Suppressor macrophage treated with lipopolysaccharide for 1 hour (primary cell): ENCODE results near the gene CCDC190.
A peak's percentile ranks its signal among the peaks of the same experiment; 100 is the strongest.
"Not testable (repeated sequence)": the region's sequence is repeated elsewhere in the genome, so short reads cannot be mapped to it uniquely, and the experiment has no call there.

Experiments used
- DNase-seq, 3 donors: peaks; one replicate each; pipeline ENCODE4 v3.0.0-alpha.2; 2020 to 2022

Gene CCDC190

DNA sequence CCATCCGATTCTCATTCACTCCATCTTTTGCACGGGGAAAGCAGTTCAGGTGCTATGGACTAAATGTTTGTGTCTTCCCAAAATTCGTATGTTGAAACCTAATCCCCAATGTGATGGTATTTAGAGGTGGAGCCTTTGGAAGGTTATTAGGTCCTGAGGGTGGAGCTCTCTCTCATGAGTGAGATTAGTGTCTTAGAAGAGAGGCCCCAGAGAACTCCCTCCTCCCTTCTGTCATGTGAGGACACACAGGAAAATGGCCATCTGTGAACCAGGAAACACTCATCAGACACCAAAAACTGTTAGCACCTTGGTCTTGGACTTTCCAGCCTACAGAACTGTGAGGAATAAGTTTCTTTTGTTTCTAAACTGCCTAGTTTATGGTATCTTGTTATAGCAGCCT is 15.8 kb upstream of the CCDC190 start:
- no peak for DNase-seq

DNA sequence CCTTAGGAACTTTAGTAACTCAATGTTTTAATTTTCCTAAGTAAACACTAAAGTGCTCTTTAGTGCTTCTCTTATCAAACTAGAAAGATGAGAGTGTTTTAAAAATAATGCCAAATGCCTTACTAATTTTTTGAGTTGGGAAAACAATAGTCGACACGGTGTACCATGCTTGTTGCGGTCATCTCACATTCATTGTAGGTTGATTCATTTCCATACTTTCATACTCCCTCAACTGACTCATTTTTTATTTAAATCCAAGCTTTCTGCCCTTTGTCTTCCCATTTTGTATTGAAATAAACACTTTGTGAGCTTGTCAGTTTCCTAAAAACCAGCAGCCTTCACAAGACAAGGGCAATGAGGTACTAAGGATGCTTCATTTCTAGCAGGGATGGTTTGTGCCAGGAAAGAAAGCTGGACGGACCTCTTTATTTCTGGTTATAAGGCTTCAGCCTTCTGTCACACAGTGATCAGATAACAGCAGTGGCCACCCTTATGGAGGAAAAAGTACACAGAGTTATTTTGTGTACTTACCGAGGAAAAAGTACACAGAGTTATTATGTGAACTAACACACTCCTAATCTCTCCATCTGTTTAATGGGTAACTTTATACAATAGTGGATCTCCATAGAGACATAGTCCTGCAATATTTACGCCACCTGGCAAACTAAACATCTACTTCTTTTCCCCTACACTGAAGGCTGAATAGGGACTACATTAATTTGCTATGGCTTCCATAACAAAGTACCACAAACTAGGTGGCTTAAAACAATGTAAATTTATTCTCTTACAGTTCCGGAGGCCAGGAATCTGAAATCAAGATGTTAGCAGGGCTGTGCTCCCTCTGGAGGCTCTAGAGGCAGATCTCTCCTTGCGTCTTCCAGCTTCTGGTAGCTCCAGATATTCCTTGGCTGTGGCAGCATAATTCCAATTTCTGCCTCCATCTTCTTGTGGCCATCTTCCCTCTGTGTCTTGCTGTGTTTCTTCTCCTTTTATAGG is 13.0 kb upstream of the CCDC190 start:
- DNase-seq, result no peak

DNA sequence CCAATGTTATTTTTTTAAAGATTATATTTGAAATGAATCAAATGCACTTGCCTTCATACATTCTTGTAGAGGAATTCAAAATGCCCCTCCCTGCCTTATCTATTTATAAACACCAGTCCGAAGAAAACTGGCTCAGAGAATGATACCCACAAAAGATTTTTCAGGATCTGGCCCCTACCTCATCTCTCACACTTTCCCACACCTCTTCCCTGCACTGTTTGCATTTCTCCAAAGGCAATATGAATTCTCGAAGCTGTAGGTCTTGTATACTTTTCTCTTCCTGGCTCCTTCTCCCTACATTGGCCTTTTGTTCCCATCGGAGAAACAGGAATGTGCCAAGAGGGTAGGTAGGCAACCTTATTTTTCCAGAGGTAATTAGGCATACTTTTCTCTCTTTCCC is 12.0 kb upstream of the CCDC190 start:
- no peak for DNase-seq

DNA sequence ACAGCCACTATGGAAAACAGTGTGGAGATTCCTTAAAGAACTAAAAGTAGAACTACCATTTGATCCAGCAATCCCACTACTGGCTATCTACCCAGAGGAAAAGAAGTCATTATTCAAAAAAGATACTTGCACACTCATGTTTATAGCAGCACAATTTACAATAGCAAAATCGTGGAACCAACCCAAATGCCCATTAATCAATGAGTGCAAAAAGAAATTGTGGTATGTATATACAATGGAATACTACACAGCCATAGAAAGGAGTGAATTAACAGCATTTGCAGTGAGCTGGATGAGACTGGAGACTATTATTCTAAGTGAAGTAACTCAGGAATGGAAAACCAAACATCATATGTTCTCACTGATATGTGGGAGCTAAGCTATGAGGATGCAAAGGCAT is 10.4 kb upstream of the CCDC190 start:
- not testable (repeated sequence) for DNase-seq

DNA sequence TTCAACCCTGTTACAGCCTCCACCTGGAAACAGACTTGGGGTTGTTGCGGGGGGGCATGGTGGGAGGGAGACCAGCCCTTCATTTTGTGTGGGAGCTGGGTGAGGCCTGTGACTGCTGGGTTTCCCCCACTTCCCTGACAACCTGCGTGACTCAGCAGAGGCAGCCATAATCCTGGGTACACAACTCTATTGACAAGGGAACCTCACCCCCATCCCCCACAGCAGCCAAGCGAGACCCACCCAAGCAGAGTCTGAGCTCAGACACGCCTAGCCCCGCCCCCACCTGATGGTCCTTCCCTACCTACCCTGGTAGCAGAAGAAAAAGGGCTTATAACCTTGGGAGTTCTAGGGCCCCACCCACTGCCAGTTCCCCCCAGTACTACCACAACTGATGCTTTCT is 8.0 kb upstream of the CCDC190 start:
- DNase-seq, result no peak

DNA sequence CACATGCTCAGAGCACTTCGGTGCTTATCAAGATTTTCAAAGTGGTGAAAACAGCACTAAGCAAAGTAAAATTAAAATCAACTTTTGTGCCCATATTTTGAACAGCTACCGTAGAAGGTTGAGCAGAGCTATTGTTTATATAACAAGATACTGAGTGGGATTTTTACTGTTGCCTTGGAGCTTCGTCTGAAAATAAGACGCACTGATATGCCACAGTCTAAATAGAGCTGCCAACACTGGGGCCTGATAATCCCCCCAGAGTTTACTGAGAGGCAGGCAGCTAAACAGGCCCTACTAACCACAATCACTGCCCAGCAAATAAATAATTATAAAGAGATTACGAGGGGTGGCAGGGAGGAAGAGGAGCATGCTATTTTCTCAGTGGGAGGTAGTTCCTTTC is 650 bp upstream of the CCDC190 start:
- no peak for DNase-seq

DNA sequence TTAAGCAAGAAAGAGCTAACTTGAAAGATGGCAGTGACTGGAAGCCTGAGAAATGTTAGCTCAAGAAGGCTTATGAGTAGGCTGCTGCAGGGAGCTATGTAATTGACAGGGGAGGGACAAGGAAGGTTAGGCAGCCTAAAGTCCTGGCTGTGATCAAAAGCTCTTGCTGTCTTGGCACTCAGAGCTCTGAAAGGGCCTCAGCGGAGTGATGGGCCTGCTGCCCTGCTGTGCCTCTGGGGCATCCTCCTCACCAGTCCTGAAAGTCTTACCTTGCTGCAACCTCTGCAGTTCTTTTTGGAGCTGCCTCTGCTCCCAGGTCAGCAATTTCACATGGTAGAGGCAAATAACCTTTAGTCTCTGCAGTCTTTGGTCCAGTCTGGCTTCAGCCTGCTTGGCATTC is 1.8 kb downstream of the CCDC190 start:
- no peak for DNase-seq

DNA sequence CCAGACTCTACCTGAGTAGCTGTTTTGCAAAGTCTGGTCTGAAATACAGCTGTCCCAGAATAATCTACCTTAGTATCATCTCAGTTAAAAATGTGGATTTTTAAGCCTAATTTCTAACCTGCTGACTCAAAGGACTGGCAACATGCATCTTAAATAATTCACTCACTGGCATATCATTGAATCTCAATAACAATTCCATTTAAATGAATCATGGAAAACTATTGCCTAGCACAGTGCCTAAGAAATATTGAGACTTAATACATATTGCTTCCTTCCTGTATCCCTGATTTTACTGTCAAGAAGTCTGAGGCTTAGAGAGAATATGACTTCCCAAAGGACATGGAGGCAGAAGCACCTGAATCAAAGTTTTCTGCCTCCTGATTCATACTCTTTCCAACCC is 3.1 kb downstream of the CCDC190 start:
- no peak for DNase-seq

DNA sequence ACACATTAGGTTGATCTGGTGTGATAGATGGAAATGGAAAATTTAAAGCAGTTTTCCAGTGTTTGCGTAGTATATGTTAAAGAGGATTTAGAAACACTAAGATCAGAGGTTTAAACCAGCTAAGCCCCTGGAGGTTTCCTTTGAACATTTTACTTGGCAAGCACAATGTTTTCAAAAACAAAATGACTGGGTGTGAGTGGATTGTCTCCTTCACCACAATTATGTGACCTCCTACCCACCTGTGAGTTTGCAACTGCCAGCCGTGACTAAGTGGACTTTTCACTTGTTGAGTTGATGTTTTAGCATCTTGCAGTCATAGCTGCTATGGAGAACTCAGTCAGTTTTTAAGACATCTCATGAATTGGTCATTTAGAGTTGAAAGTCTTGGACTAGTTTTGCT is 4.7 kb downstream of the CCDC190 start:
- DNase-seq, result no peak

DNA sequence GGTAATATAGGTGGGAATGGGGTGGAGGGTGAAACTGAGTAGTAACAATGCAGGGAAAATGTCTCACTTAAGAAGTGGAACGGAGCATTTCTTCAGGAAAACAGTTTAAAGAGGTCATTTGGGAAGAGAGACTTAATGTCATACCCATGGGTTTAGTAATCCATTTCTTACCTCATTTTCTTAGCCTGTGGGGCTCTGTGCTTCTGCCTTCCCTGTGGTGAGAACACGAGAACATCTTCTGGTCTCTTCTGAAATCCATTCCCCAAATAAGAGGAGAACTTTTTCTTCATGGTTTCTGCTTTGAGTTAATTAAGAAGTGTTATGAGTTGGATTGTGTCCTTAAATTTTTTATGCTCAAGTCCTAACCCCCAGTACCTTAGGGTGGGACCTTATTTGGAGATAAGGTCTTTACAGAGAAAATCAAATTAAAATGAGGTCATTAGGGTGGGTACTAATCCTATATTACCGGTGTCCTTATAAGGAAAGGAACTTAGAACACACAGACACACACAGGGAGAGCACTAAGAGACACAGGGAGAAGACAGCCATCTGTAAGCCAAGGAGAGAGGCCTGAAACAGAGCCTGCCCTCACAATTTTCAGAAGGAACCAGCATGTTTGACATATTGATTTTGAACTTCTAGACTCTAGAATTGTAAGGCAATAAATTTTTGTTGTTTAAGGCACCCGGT is 5.4 kb downstream of the CCDC190 start:
- no peak for DNase-seq

DNA sequence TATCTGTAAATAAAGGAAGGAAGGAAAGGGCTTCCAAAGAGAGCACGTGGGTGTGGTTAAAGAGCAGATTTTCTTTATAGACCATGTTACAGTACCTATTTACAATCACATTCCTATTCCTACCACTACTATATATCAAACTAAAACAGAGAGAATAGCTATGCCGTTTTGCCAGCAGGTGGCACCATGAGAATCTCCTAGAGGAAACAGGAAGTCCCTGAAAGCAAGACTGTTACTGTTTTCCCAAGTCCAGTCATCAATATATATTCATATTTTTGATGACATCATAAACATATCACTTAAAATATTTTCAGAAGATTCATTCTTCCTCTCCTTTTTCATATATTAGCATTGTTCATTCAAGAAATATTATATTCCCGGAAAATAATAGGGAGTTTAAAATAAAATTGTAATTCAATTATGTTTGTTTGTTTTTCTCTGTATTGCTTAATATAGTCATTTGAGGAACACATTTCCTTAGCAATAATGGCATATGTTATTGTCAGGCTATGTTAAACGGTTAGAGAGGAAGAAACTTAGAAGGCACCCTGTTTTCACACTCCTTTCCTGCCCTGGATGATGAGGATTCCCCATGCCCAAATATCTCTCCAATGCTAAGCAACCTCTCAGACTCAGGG is 6.6 kb downstream of the CCDC190 start:
- DNase-seq, result peak; percentile 79 to 86 (median 86)

DNA sequence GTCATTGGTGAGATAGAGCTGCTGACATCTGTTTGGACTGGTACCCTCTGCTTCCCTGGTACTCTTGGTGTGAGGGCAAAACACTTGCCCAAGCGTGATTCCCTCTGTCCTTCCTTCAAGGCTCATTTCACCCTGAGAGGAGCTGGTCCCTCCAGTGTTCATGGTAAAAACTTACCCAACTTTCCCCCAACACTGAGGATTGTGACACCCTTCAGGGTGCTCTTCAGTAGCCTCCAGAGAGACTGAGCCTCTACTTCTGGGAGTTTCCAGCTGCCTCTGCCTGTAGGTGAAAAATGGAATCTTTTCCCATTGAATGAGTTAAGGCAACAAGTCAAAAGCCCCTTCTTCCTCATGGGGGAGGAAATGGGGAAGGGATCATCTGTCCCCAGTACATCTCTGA is 9.6 kb downstream of the CCDC190 start:
- no peak for DNase-seq

DNA sequence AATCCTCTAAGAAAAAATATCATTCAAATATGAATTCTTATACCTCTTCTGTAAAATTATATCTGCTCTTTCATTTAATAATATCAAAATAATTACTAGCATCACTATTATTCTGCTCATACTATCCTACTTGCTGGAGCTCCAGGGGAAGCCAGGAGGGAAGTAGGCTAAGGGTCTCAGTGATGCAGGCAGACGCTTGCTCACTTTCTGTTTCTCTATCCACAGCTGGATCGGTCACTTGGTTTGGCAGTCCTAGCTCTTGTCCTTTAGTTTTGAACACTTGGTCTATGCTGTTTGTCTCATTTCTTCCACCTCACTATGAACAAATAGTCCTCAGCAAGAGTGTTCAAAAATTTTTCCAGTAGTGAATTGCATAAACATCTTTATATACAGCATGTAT is 11.3 kb downstream of the CCDC190 start:
- peak in 1 of 3 donors; percentile 3 for DNase-seq

DNA sequence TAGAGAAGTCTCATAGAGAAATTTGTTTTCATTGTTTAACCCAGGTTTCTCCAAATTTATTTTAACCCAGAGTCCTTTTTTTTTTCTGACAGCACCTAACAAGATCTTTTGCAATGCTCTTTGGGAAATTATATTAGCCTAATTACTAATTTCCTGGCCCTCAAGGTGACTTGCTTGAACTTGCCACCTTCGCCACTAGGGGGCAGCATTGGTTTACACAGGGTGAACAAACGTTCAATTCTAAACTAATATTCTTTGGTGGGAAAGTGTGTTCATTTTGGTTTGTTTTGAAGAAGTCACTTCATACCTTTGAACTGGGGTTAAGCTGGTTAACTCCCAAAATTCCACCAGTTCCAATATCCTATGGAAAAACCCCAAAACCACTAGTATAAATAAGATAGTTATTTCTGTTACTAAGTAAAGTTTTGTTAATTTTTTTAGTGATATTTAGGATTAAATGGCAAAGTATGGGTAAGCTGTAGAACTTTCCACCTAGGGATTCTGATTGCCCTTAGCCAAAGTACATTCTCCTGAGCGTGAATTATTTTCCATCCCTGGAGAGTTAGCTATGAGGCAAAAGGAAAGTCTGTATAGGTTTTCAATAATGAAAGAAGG is 13.0 kb downstream of the CCDC190 start:
- peak; percentile 77 to 90 (median 82) for DNase-seq

DNA sequence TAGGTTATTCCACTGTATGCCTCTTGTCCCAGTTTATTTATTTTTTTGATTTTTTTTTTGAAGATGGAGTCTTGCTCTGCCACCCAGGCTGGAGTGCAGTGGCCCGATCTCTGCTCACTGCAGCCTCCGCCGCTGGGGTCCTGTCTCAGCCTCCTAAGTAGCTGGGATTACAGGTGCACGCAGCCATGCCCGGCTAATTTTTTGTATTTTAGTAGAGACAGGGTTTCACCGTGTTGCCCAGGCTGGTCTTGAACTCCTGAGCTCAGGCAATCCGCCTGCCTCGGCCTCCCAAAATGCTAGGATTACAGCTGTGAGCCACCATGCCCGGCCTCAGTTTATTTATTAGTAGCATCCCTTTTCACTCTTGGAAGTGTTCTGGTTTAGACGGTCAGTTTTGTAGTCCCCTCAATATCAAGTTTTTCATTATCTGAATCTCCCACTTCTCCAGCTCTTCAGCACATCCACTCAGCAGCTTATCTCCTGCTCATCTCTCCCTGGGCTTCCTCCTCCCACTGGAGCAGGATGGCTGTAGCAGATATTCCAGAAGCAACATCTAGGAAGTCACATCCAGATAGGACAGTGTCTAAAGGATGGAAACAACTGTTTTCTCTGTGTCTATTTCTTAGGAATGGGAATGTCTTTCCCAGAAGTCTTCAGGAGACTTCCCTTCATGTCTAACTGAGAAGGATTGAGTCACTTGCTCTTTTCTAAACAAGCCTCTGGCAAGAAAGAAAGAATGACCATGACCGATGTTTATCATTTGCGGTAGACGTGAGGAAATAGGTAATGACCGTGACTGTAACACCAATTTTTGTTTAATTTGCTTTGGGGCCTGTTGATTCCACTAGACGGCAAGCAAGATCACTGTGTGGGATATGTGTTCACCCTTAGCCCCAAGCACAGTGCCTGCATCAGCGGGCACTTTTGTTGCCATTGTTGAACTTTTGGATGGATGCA is 14.4 kb downstream of the CCDC190 start:
- DNase-seq, result no peak

DNA sequence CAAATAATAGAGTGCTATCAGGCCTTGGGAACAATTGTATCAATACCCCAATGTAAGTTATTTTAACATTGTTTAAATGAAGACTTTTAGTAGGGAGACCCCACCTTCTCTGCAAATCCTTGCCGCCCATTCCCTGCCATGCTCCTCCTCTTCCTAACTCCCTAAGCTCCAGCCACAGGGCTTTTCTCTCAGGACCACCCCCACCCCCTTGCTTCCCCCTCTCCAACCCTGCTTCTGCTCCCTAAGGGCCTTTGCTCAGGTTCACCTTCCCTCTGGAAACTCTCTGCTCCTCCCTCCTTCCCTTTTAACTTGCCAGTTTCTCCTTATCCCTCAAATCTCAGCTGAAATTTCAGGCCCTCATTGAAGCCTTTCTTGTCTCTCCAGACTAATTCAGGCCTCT is 16.8 kb downstream of the CCDC190 start:
- DNase-seq, result no peak

DNA sequence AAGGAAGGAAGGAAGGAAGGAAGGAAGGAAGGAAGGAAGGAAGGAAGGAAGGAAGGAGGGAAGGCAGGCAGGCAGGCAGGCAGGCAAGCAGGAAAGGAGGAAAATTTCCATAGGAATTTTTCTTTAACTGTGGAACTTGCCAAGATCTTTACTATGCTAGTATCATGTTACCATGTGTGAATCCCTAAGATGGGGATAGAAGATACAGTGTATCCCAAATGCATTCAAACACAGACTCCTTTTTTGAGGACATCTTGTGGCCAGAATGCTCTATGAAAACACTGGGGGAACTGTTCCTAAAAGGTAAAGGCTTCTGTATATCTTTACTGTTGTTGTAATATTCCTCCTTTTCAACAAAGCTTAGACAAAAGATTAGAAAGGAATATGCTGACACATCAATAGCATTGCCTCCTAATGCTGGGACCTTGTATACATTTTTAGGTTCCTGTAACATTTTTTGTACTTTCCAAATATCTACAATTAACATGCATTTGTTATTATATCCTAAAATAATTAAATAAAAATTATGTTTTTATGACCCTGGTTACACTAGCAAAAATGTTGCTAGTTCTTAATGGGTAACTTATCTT is 20.6 kb downstream of the CCDC190 start:
- DNase-seq, result no peak

DNA sequence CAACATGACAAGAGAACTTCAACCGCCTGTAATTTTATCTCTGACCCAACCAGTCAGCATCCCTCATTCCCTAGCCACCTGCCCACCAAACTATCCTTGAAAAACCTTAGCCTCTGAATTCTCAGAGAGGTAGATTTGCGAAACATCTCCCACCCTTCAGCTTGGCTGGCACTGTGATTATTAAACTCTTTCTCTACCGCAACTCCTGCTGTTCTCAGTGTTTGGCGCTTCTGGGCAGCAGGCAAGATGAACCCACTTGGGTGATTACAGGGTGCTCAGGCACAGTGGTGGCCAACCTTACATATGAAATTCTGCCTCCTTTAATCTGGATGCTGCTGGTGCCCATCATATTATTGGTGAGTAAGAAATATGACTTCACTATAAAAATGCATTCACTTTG is 22.1 kb downstream of the CCDC190 start:
- DNase-seq, result no peak

DNA sequence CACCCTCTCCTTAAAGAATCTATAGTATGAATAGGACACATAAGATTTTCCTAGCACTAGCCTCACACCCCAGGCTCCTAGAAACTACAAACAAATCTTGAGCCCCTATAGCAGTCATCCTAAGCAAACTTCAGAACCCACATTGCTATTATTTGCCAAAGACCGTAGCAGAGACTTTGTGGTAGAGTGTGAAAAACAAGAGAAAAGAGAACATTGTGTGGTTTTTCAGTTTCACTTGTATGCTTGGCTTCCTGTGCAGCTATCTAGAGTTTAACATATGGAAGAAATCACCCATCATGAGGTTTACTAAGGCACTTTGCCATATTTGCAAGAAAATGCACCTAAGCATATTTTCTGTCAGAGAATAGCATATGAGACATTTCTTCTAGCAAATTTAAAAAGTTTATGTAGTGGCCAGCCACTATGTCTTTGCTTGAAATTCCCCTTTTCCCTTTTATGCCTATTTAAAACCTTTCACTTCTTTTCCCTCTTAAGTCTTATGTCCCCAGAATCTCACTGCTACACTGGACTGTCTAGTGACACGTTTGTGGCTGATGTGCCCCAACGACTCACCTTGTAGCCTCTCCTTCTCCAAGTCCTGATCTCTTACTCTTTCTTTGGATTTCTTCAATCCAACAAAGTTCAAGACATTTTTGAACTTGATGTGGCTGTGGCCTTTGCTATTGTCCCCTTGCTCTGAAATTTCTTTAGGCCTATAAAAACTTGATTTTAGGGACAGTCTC is 25.6 kb downstream of the CCDC190 start:
- DNase-seq, result no peak

DNA sequence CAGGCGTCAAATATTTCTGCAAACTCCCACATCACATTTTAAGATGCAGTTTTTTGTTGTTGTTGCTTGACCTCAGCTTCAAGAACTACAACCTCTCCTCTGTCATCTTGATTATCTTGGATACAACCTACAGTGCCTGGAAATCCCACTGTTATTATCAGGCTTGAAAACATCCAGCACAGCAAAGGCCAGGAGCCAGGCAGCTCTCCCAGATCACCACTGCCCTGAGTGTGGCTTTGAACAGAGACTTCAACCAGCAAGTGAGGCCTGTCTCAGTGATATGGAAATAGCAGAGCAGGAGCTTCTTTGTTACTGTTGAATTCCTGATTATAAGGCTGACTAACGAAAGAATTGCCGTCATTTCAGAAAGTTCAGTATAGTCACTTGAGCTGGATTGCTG is 28.5 kb downstream of the CCDC190 start:
- no peak for DNase-seq

DNA sequence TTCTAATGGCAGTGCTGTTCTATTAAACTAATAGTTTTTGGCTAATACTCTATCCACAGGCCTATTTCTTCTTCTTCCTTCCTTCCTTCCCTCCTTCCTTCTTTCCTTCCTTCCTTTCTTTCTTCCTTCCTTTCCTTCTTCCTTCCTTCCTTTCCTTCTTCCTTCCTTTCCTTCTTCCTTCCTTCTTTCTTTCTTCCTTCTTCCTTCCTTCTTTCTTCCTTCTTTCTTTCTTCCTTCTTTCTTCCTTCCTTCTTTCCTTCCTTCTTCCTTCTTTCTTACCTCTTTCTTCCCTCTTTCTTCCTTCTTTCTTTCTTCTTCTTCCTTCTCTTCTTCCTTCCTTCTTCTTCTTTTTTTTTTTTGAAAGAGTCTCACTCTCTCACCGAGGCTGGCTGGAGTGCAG is 31.7 kb downstream of the CCDC190 start:
- no peak for DNase-seq
